HG02870 (cell line): ENCODE measurements around the gene SYTL1.

Source experiments
- ATAC-seq: cut with Tn5 transposase; IDR thresholded peaks from one replicate; pipeline ENCODE4 v1.9.1; 2021; ENCODE audit warnings: mild to moderate bottlenecking, moderate library complexity; ENCODE audit not compliant: unreplicated experiment

SYTL1 gene

GRCh38 chr1:27341525-27342252, at the start of gene SYTL1:
SYTL1 (plus strand) TSS chr1:27342022; CDS start chr1:27345335, 3,313 bp downstream.
- no peak for ATAC-seq

- no peak for ATAC-seq
Observed at GRCh38 chr1:27292106-27292505, 49.7 kb upstream of the SYTL1 start.

GRCh38 chr1:27293915-27294314, 47.9 kb upstream of the SYTL1 start:
- ATAC-seq = no peak

- ATAC-seq = no peak
Observed at GRCh38 chr1:27296773-27297291, 45.0 kb upstream of the SYTL1 start.

GRCh38 chr1:27297903-27298302, 43.9 kb upstream of the SYTL1 start:
- ATAC-seq = no peak

- ATAC-seq = no peak
Observed at GRCh38 chr1:27298632-27299384, 43.0 kb upstream of the SYTL1 start.

GRCh38 chr1:27299385-27300271, 42.2 kb upstream of the SYTL1 start:
- ATAC-seq = no peak

- ATAC-seq = no peak
Observed at GRCh38 chr1:27300341-27301051, 41.3 kb upstream of the SYTL1 start.

GRCh38 chr1:27301052-27301422, 40.8 kb upstream of the SYTL1 start:
- no peak for ATAC-seq

- ATAC-seq = no peak
Observed at GRCh38 chr1:27301582-27302199, 40.1 kb upstream of the SYTL1 start.

- ATAC-seq = no peak
Observed at GRCh38 chr1:27302612-27303011, 39.2 kb upstream of the SYTL1 start.

GRCh38 chr1:27303509-27303908, 38.3 kb upstream of the SYTL1 start:
- ATAC-seq = no peak

GRCh38 chr1:27306071-27306470, 35.8 kb upstream of the SYTL1 start:
- no peak for ATAC-seq

- no peak for ATAC-seq
Observed at GRCh38 chr1:27306892-27307761, 34.7 kb upstream of the SYTL1 start.

GRCh38 chr1:27307874-27308598, 33.8 kb upstream of the SYTL1 start:
- no peak for ATAC-seq

GRCh38 chr1:27314169-27314568, 27.7 kb upstream of the SYTL1 start:
- no peak for ATAC-seq

- ATAC-seq = no peak
Observed at GRCh38 chr1:27314737-27315136, 27.1 kb upstream of the SYTL1 start.

- ATAC-seq = no peak
Observed at GRCh38 chr1:27316860-27317259, 25.0 kb upstream of the SYTL1 start.
